Panc1 (cell line): ENCODE measurements around the gene TPPP. TPM values are rescaled to one million over a fixed set of nuclear protein-coding genes. Genes with fewer than 3 reads are reported as not detected.

Source experiments
- ATAC-seq: fragments of 200-7000 bp; cut with Tn5 transposase; 2 replicates; pipeline ENCODE4 v1.9.1; 2020; ENCODE audit warnings: mild to moderate bottlenecking, moderate library complexity
- BruUV-seq: library from RNA; stranded (reverse); fragments of 400-500 nt; replicated peaks from 2 replicates; lab custom pipeline; 2021; lab: Mats Ljungman, UMichigan
- CTCF ChIA-PET: fragments of 300-600 bp; sonication (Branson Sonifier 250); formaldehyde crosslinking; loops from one replicate; lab custom pipeline; 2022; ENCODE audit warnings: antibody characterized with exemption; lab: Charles Lee
- POLR2A ChIA-PET: fragments of 300-600 bp; sonication (Branson Sonifier 250); formaldehyde crosslinking; loops from one replicate; lab custom pipeline; 2022; ENCODE audit warnings: antibody characterized with exemption; lab: Charles Lee
- DNase-seq: peaks from one replicate; pipeline ENCODE4 v3.0.0-alpha.2; 2010; ENCODE audit warnings: low read depth, low spot score
- H3K27ac ChIP-seq: 2 replicates; pipeline ENCODE4 v1.5.1; 2011; ENCODE audit warnings: mild to moderate bottlenecking, low read length, inconsistent platforms
- H3K27me3 ChIP-seq: fragments of 200-500 bp; sonication (Bioruptor generic); 2 replicates; pipeline ENCODE4 v1.6.0; 2014; ENCODE audit warnings: low read length, inconsistent platforms; ENCODE audit not compliant: control insufficient read depth, insufficient read depth
- H3K36me3 ChIP-seq: fragments of 200-500 bp; sonication (Bioruptor generic); 2 replicates; pipeline ENCODE4 v1.5.1; 2014; ENCODE audit warnings: inconsistent platforms, mild to moderate bottlenecking, low read length, moderate library complexity; ENCODE audit not compliant: control insufficient read depth, insufficient read depth
- H3K4me1 ChIP-seq: 2 replicates; pipeline ENCODE4 v1.5.1; 2011; ENCODE audit warnings: inconsistent platforms, mild to moderate bottlenecking, low read length, moderate library complexity; ENCODE audit not compliant: control insufficient read depth, insufficient read depth
- H3K4me3 ChIP-seq, 2 experiments: 2 replicates each; pipeline ENCODE4 v1.5.1; 2011 to 2012; ENCODE audit warnings: low read depth in 2 of 2, low read length in 2 of 2, mild to moderate bottlenecking in 2 of 2, inconsistent platforms in 1 of 2, moderate library complexity in 1 of 2
- H3K9me3 ChIP-seq: fragments of 200-500 bp; sonication (Bioruptor generic); 2 replicates; pipeline ENCODE4 v1.5.1; 2014; ENCODE audit warnings: low read depth, mild to moderate bottlenecking, inconsistent platforms, low read length, moderate library complexity; ENCODE audit not compliant: control insufficient read depth, insufficient read depth
- POLR2AphosphoS5 ChIP-seq: IDR thresholded peaks from 2 replicates; pipeline ENCODE4 v1.6.1; 2012; ENCODE audit warnings: mild to moderate bottlenecking, low read depth, low read length, moderate library complexity
- SIN3A ChIP-seq: IDR thresholded peaks from 2 replicates; pipeline ENCODE4 v1.6.1; 2012; ENCODE audit warnings: low read depth, mild to moderate bottlenecking, low read length, moderate library complexity, borderline replicate concordance; ENCODE audit not compliant: insufficient read depth
- TCF7L2 ChIP-seq: IDR thresholded peaks from 2 replicates; pipeline ENCODE4 v1.6.1; 2011; ENCODE audit warnings: mild to moderate bottlenecking, low read depth, low read length, inconsistent platforms
- in situ Hi-C: cut with HindIII; loops from 2 replicates; pipeline ENCODE4 v1.10.0; 2016; ENCODE audit warnings: low sequenced_read_pairs, low pct_unique_long_range_greater_than_20kb
- intact Hi-C: fragments of 100-400 bp; cut with micrococcal nuclease; formaldehyde crosslinking; loops from one replicate; pipeline ENCODE4 v1.10.0; 2022; ENCODE audit not compliant: unreplicated experiment
- total RNA-seq: library from RNA; stranded (reverse); gene quantifications from one replicate; pipeline ENCODE4 v1.2.1, GENCODE V29; 2021; ENCODE audit not compliant: unreplicated experiment
- TF ChIP-seq, protein P1 (sequence below), 2 experiments: IDR thresholded peaks; 2 replicates each; pipeline ENCODE4 v1.6.1; 2011 to 2012; ENCODE audit warnings: low read depth in 2 of 2, control low read depth in 1 of 2, low read length in 1 of 2, mild to moderate bottlenecking in 1 of 2, moderate library complexity in 1 of 2; ENCODE audit not compliant: insufficient read depth in 1 of 2
- TF ChIP-seq, protein P2 (sequence below): fragments of 450-650 bp; IDR thresholded peaks from 2 replicates; pipeline ENCODE4 v1.5.1; 2017; ENCODE audit warnings: mild to moderate bottlenecking

Gene TPPP
- total RNA-seq, 1 experiment from 2014 or later: 0.98 TPM

GRCh38 chr5:622359-622758, 70.8 kb downstream of the TPPP start:
- Histone ChIP-seq H3K27me3 (no peaks in the 10 kb centered on the region), H3K36me3 (peaks cover 15% of the 10 kb centered on the region), H3K4me3 (no peak overlapping the region), H3K27ac (no peak overlapping the region), H3K9me3 (no peaks in the 10 kb centered on the region), H3K4me1 (no peaks in the 10 kb centered on the region)
- no peak for TF ChIP-seq TCF7L2
- ATAC-seq: peak; percentile 62
- ChIA-PET CTCF (interaction anchor here (0.6 kb wide), 1 partner anchor 516 kb away, joined by 3 read pairs; no protein-coding TSS in a partner anchor), POLR2A (no interaction called here)
- no peak for DNase-seq
- intact Hi-C loops (no loop called here), in situ Hi-C loops (no loop called here)
- BruUV-seq: no TSS peak

DNA sequence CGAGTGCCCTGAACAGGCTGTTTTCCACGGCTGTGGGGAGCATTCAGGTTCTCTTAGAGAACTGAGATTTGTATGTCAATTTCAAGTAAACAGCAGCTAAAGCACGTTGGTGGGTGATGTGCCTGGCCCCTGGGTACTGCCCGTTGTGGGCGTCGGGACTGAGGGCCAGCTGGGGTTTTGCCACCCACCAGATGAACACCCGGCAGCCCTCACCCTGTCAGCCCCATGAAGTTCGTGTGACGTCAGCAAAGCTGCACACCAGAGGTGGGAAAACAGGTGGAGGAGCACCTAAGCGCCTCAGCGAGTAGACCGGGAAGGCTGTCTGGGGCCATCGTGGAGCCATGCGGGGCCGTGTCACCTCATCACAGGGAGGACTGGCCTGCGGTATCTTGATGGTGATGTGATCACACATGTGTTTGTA, 71.8 kb downstream of the TPPP start:
- Histone ChIP-seq H3K9me3 (no peaks in the 10 kb centered on the region), H3K27me3 (no peaks in the 10 kb centered on the region), H3K27ac (no peak overlapping the region), H3K4me1 (no peaks in the 10 kb centered on the region), H3K36me3 (peaks cover 13% of the 10 kb centered on the region), H3K4me3 (no peak overlapping the region)
- BruUV-seq: no TSS peak
- TF ChIP-seq POLR2AphosphoS5: no peak
- TF ChIP-seq TCF7L2: no peak
- TF ChIP-seq, protein P1, sequence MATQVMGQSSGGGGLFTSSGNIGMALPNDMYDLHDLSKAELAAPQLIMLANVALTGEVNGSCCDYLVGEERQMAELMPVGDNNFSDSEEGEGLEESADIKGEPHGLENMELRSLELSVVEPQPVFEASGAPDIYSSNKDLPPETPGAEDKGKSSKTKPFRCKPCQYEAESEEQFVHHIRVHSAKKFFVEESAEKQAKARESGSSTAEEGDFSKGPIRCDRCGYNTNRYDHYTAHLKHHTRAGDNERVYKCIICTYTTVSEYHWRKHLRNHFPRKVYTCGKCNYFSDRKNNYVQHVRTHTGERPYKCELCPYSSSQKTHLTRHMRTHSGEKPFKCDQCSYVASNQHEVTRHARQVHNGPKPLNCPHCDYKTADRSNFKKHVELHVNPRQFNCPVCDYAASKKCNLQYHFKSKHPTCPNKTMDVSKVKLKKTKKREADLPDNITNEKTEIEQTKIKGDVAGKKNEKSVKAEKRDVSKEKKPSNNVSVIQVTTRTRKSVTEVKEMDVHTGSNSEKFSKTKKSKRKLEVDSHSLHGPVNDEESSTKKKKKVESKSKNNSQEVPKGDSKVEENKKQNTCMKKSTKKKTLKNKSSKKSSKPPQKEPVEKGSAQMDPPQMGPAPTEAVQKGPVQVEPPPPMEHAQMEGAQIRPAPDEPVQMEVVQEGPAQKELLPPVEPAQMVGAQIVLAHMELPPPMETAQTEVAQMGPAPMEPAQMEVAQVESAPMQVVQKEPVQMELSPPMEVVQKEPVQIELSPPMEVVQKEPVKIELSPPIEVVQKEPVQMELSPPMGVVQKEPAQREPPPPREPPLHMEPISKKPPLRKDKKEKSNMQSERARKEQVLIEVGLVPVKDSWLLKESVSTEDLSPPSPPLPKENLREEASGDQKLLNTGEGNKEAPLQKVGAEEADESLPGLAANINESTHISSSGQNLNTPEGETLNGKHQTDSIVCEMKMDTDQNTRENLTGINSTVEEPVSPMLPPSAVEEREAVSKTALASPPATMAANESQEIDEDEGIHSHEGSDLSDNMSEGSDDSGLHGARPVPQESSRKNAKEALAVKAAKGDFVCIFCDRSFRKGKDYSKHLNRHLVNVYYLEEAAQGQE (IDR thresholded peaks at IDR 0.05; ENCODE audit: insufficient read depth in 1 of 2, low read depth in 2 of 2, low read length in 1 of 2): no peak
- no peak for TF ChIP-seq SIN3A
- ATAC-seq (no peak), DNase-seq (no peak)
- POLR2A ChIA-PET: interaction anchor here (0.5 kb wide), 1 partner anchor 523 kb away, joined by 3 read pairs; no protein-coding TSS in a partner anchor
- intact Hi-C loops (no loop called here), in situ Hi-C loops (no loop called here)
- CTCF ChIA-PET: no interaction called here

DNA sequence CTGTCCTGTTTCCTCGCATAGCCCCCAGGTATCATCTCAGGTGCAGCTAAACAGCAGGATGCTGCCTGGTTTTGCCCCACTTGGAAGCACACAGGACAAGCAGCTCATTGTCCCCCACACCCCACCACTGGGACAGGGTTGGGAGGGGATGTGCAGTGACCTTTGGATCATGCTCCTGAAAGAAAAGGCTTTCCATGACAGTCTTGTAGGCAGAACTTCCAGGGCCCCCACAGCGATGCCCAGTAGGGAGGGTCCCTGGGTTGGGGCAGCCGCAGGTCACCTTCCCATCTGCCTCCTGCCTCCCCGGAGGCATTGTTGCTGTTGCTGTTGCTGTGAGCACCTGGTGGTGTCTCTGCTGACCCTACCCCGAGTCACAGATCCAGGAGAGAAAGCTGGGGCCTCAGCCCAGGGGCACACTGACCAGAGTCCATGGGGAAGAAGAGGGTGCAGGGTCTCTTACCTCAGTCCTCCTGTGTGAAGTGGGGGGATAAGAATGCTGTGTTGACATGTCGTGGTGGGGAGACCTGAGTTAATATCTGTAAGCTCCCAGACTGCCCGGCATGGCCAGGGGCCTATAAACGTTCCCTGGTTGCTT, 72.5 kb downstream of the TPPP start:
- CTCF ChIA-PET: no interaction called here

More for the DNA sequence above, 72.5 kb downstream of the TPPP start:
- BruUV-seq: no TSS peak
- in situ Hi-C loops (no loop called here), intact Hi-C loops (no loop called here)
- ATAC-seq (no peak), DNase-seq (no peak)
- TF ChIP-seq POLR2AphosphoS5 (no peak), SIN3A (no peak), TCF7L2 (no peak)
- TF ChIP-seq, protein P2, sequence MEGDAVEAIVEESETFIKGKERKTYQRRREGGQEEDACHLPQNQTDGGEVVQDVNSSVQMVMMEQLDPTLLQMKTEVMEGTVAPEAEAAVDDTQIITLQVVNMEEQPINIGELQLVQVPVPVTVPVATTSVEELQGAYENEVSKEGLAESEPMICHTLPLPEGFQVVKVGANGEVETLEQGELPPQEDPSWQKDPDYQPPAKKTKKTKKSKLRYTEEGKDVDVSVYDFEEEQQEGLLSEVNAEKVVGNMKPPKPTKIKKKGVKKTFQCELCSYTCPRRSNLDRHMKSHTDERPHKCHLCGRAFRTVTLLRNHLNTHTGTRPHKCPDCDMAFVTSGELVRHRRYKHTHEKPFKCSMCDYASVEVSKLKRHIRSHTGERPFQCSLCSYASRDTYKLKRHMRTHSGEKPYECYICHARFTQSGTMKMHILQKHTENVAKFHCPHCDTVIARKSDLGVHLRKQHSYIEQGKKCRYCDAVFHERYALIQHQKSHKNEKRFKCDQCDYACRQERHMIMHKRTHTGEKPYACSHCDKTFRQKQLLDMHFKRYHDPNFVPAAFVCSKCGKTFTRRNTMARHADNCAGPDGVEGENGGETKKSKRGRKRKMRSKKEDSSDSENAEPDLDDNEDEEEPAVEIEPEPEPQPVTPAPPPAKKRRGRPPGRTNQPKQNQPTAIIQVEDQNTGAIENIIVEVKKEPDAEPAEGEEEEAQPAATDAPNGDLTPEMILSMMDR: no peak
- TF ChIP-seq, protein P1 (IDR thresholded peaks at IDR 0.05; ENCODE audit: insufficient read depth in 1 of 2, low read depth in 2 of 2, low read length in 1 of 2): no peak
- Histone ChIP-seq H3K27me3 (no peaks in the 10 kb centered on the region), H3K4me1 (no peaks in the 10 kb centered on the region), H3K27ac (no peak overlapping the region), H3K36me3 (peaks cover 13% of the 10 kb centered on the region), H3K9me3 (no peaks in the 10 kb centered on the region), H3K4me3 (no peak overlapping the region)
- POLR2A ChIA-PET: interaction anchor here (0.5 kb wide), 1 partner anchor 522 kb away, joined by 3 read pairs; no protein-coding TSS in a partner anchor
